GM23338 (cell line): ENCODE data around the gene MORN3. TPM values are rescaled to one million over a fixed set of nuclear protein-coding genes. Genes with fewer than 3 reads are reported as not detected.

Experiments
- ATAC-seq: fragments of 200-7000 bp; cut with Tn5 transposase; 3 replicates; pipeline ENCODE4 v1.9.1; 2020
- DNase-seq: peaks from one replicate; pipeline ENCODE4 v3.0.0-alpha.2; 2015; ENCODE audit warnings: low spot score
- H2AFZ ChIP-seq: fragments of 200-600 bp; sonication (generic); 2 replicates; pipeline ENCODE4 v1.8.0; 2016; ENCODE audit warnings: antibody characterized with exemption, mild to moderate bottlenecking, moderate library complexity
- H3F3A ChIP-seq: fragments of 200-600 bp; sonication (generic); replicated peaks from 2 replicates; pipeline ENCODE4 v1.8.0; 2017; ENCODE audit warnings: antibody characterized with exemption, mixed run types, low read depth
- H3K27ac ChIP-seq: fragments of 200-600 bp; sonication (generic); 2 replicates; pipeline ENCODE4 v1.6.1; 2016; ENCODE audit warnings: low read depth
- H3K27me3 ChIP-seq: fragments of 200-600 bp; sonication (generic); 2 replicates; pipeline ENCODE4 v1.8.0; 2016; ENCODE audit warnings: mild to moderate bottlenecking, mixed run types, moderate library complexity; ENCODE audit not compliant: insufficient read depth
- H3K36me3 ChIP-seq: fragments of 200-600 bp; sonication (generic); 2 replicates; pipeline ENCODE4 v1.8.0; 2016; ENCODE audit warnings: mild to moderate bottlenecking; ENCODE audit not compliant: insufficient read depth
- H3K4me1 ChIP-seq: fragments of 200-600 bp; sonication (generic); 2 replicates; pipeline ENCODE4 v1.8.0; 2016; ENCODE audit warnings: mild to moderate bottlenecking, moderate library complexity; ENCODE audit not compliant: insufficient read depth
- H3K4me2 ChIP-seq: fragments of 200-600 bp; sonication (generic); 2 replicates; pipeline ENCODE4 v1.7.1; 2017; ENCODE audit warnings: mixed run types
- H3K4me3 ChIP-seq: fragments of 200-600 bp; sonication (generic); 2 replicates; pipeline ENCODE4 v1.6.1; 2016; ENCODE audit warnings: mixed run types
- H3K79me2 ChIP-seq: fragments of 200-600 bp; sonication (generic); replicated peaks from 2 replicates; pipeline ENCODE4 v1.8.0; 2017; ENCODE audit warnings: mild to moderate bottlenecking; ENCODE audit not compliant: insufficient read depth
- H3K9me2 ChIP-seq: fragments of 200-600 bp; sonication (generic); 2 replicates; pipeline ENCODE4 v1.8.0; 2017; ENCODE audit not compliant: insufficient read depth
- H4K20me1 ChIP-seq: fragments of 200-600 bp; sonication (generic); replicated peaks from 2 replicates; pipeline ENCODE4 v1.8.0; 2017; ENCODE audit warnings: mild to moderate bottlenecking; ENCODE audit not compliant: insufficient read depth
- H3K27ac Mint-ChIP-seq: 2 replicates; pipeline ENCODE4 v1.8.0; 2020; ENCODE audit warnings: inconsistent platforms, mild to moderate bottlenecking, moderate library complexity, mixed read lengths
- H3K27me3 Mint-ChIP-seq: 3 replicates; pipeline ENCODE4 v1.8.0; 2022; ENCODE audit warnings: low read depth, mild to moderate bottlenecking, moderate library complexity, mixed read lengths, inconsistent platforms; ENCODE audit not compliant: insufficient read depth, poor library complexity
- H3K36me3 Mint-ChIP-seq: 3 replicates; pipeline ENCODE4 v1.8.0; 2021; ENCODE audit warnings: low read depth, mild to moderate bottlenecking, inconsistent platforms, moderate library complexity, mixed read lengths
- H3K4me1 Mint-ChIP-seq: 3 replicates; pipeline ENCODE4 v1.8.0; 2020; ENCODE audit warnings: mild to moderate bottlenecking, inconsistent platforms, mixed read lengths
- H3K4me3 Mint-ChIP-seq: 3 replicates; pipeline ENCODE4 v1.8.0; 2021; ENCODE audit warnings: moderate library complexity, mild to moderate bottlenecking, inconsistent platforms, mixed read lengths
- H3K9me3 Mint-ChIP-seq: 3 replicates; pipeline ENCODE4 v1.8.0; 2020; ENCODE audit warnings: moderate library complexity, mild to moderate bottlenecking, inconsistent platforms, mixed read lengths
- CREB1 ChIP-seq: fragments of 250-450 bp; sonication (Bioruptor Pico); IDR thresholded peaks from 2 replicates; pipeline ENCODE4 v1.5.0; 2020; ENCODE audit warnings: low read depth, mild to moderate bottlenecking, moderate library complexity
- CTCF ChIP-seq, 2 experiments: fragments of 200-600 bp in 1 of 2; sonication (generic) in 1 of 2; conservative IDR thresholded peaks; 2 replicates each; pipeline versions ENCODE4 v1.5.1 to v1.6.1; 2016 to 2017; ENCODE audit warnings: antibody characterized with exemption in 2 of 2, low read depth in 2 of 2, mild to moderate bottlenecking in 2 of 2, moderate library complexity in 1 of 2
- EZH2 ChIP-seq: fragments of 200-600 bp; sonication (generic); IDR thresholded peaks from one replicate; pipeline ENCODE4 v1.8.0; 2017; ENCODE audit warnings: antibody characterized with exemption, mild to moderate bottlenecking, low read depth; ENCODE audit not compliant: unreplicated experiment
- EZH2phosphoT487 ChIP-seq: fragments of 200-600 bp; sonication (generic); IDR thresholded peaks from one replicate; pipeline ENCODE4 v1.8.1; 2018; ENCODE audit warnings: antibody characterized with exemption; ENCODE audit not compliant: unreplicated experiment
- JUNB ChIP-seq: IDR thresholded peaks from one replicate; pipeline ENCODE4 v1.6.1; 2016; ENCODE audit warnings: antibody characterized with exemption; ENCODE audit not compliant: unreplicated experiment
- NANOG ChIP-seq: IDR thresholded peaks from 2 replicates; pipeline ENCODE4 v1.6.1; 2016; ENCODE audit warnings: antibody characterized with exemption, borderline replicate concordance
- POLR2AphosphoS5 ChIP-seq: IDR thresholded peaks from 2 replicates; pipeline ENCODE4 v1.6.1; 2016; ENCODE audit warnings: antibody characterized with exemption, low read depth
- ZNF114 ChIP-seq: fragments of 250-450 bp; sonication (Bioruptor Pico); IDR thresholded peaks from 2 replicates; pipeline ENCODE4 v1.5.0; 2020; ENCODE audit warnings: mild to moderate bottlenecking, moderate library complexity
- ZNF331 ChIP-seq: fragments of 250-450 bp; sonication (Bioruptor Pico); IDR thresholded peaks from 2 replicates; pipeline ENCODE4 v1.5.0; 2020; ENCODE audit warnings: low read depth, mild to moderate bottlenecking, moderate library complexity
- polyA plus RNA-seq: library from polyadenylated mRNA; unstranded; fragments of >200 nt; fragmentation: Nextera tagmentation; extraction: Ambion mirVana; gene quantifications from 2 replicates; pipeline ENCODE4 v1.2.1, GENCODE V29; 2016
- total RNA-seq: library from RNA; depleted of rRNA; stranded (reverse); fragments of >200 nt; shearing (Covaris generic); gene quantifications from 2 replicates; pipeline ENCODE4 v1.2.3, GENCODE V29; 2014
- TF ChIP-seq, protein P1 (sequence below): IDR thresholded peaks from one replicate; pipeline ENCODE4 v1.6.1; 2018; ENCODE audit warnings: antibody characterized with exemption; ENCODE audit not compliant: unreplicated experiment

Gene MORN3
- total and polyA plus RNA-seq, 2 experiments from 2014 or later, result 0.14 to 0.36 TPM

- H3K4me3 ChIP-seq, result no peak overlapping the region
- TF ChIP-seq EZH2phosphoT487 (no peak), EZH2 (no peak), CREB1 (CRISPR knock-in tag) (no peak), ZNF114 (CRISPR knock-in tag) (no peak), JUNB (no peak), CTCF (conservative IDR thresholded peaks at IDR 0.05; ENCODE audit: low read depth in 2 of 2) (no peak), ZNF331 (CRISPR knock-in tag) (no peak), POLR2AphosphoS5 (no peak)
- TF ChIP-seq, protein P1, sequence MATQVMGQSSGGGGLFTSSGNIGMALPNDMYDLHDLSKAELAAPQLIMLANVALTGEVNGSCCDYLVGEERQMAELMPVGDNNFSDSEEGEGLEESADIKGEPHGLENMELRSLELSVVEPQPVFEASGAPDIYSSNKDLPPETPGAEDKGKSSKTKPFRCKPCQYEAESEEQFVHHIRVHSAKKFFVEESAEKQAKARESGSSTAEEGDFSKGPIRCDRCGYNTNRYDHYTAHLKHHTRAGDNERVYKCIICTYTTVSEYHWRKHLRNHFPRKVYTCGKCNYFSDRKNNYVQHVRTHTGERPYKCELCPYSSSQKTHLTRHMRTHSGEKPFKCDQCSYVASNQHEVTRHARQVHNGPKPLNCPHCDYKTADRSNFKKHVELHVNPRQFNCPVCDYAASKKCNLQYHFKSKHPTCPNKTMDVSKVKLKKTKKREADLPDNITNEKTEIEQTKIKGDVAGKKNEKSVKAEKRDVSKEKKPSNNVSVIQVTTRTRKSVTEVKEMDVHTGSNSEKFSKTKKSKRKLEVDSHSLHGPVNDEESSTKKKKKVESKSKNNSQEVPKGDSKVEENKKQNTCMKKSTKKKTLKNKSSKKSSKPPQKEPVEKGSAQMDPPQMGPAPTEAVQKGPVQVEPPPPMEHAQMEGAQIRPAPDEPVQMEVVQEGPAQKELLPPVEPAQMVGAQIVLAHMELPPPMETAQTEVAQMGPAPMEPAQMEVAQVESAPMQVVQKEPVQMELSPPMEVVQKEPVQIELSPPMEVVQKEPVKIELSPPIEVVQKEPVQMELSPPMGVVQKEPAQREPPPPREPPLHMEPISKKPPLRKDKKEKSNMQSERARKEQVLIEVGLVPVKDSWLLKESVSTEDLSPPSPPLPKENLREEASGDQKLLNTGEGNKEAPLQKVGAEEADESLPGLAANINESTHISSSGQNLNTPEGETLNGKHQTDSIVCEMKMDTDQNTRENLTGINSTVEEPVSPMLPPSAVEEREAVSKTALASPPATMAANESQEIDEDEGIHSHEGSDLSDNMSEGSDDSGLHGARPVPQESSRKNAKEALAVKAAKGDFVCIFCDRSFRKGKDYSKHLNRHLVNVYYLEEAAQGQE, result no peak
- no peaks in the 10 kb centered on the region; the same call in 1 of the 2 replicates for H3F3A ChIP-seq
- H4K20me1 ChIP-seq, result no peaks in the 10 kb centered on the region
- H3K79me2 ChIP-seq, result no peaks in the 10 kb centered on the region
- no peaks in the 10 kb centered on the region for H3K36me3 ChIP-seq
- Mint-ChIP-seq H3K4me1 (peaks cover 18% of the 10 kb centered on the region), H3K27ac (no peak overlapping the region), H3K4me3 (no peak overlapping the region), H3K9me3 (no peaks in the 10 kb centered on the region), H3K27me3 (peaks cover 16% of the 10 kb centered on the region), H3K36me3 (no peaks in the 10 kb centered on the region)
- H3K27me3 ChIP-seq, result no peaks in the 10 kb centered on the region
- H3K4me1 ChIP-seq, result peaks cover 9% of the 10 kb centered on the region
- H2AFZ ChIP-seq, result no peak overlapping the region
- ATAC-seq (peak; percentile 11; the same call in 1 of the 3 replicates), DNase-seq (peak; percentile 39)
- H3K9me2 ChIP-seq, result no peaks in the 10 kb centered on the region
- no peak overlapping the region for H3K27ac ChIP-seq
- no peak overlapping the region for H3K4me2 ChIP-seq
Observed at GRCh38 chr12:121653999-121654398, 15.5 kb downstream of the MORN3 start.

GRCh38 chr12:121652767-121653497 is 16.5 kb downstream of the MORN3 start:
- Histone ChIP-seq H2AFZ (no peak overlapping the region), H3K79me2 (no peaks in the 10 kb centered on the region), H3K27ac (no peak overlapping the region), H4K20me1 (no peaks in the 10 kb centered on the region), H3K27me3 (no peaks in the 10 kb centered on the region), H3K9me2 (no peaks in the 10 kb centered on the region), H3K4me2 (no peak overlapping the region), H3K4me1 (peaks cover 1% of the 10 kb centered on the region), H3F3A (0 out of 2 replicates have a peak, but pooled peaks cover 3% of the 10 kb centered on the region), H3K4me3 (no peak overlapping the region), H3K36me3 (no peaks in the 10 kb centered on the region)
- Mint-ChIP-seq H3K9me3 (no peaks in the 10 kb centered on the region), H3K27me3 (peaks cover 9% of the 10 kb centered on the region), H3K4me1 (peaks cover 10% of the 10 kb centered on the region), H3K4me3 (no peak overlapping the region), H3K36me3 (no peaks in the 10 kb centered on the region), H3K27ac (no peak overlapping the region)
- TF ChIP-seq JUNB, result no peak
- TF ChIP-seq ZNF114 (CRISPR knock-in tag), result no peak
- TF ChIP-seq CTCF (conservative IDR thresholded peaks at IDR 0.05; ENCODE audit: low read depth in 2 of 2), result peak; percentile 24 to 48; a peak in 2 of 4 replicates
- TF ChIP-seq NANOG, result no peak
- DNase-seq (peak; percentile 35), ATAC-seq (no peak)
